Mucosa of stomach (tissue), 1 donor: ENCODE measurements around the gene SMARCAD1.

Source experiments
- H3K27me3 ChIP-seq: one replicate; pipeline ENCODE4 v1.7.0; 2013; ENCODE audit warnings: mild to moderate bottlenecking, low read length; ENCODE audit not compliant: control insufficient read depth, insufficient read depth
- H3K36me3 ChIP-seq: one replicate; pipeline ENCODE4 v1.7.0; 2013; ENCODE audit warnings: low read length; ENCODE audit not compliant: control insufficient read depth, insufficient read depth
- H3K4me1 ChIP-seq: one replicate; pipeline ENCODE4 v1.7.0; 2013; ENCODE audit warnings: mild to moderate bottlenecking, low read length; ENCODE audit not compliant: control insufficient read depth, insufficient read depth
- H3K4me3 ChIP-seq: one replicate; pipeline ENCODE4 v1.7.0; 2013; ENCODE audit warnings: low read length
- H3K9ac ChIP-seq: one replicate; pipeline ENCODE4 v1.7.0; 2013; ENCODE audit warnings: mild to moderate bottlenecking, low read length, moderate library complexity
- H3K9me3 ChIP-seq: one replicate; pipeline ENCODE4 v1.7.0; 2013; ENCODE audit warnings: mild to moderate bottlenecking, low read length, moderate library complexity; ENCODE audit not compliant: control insufficient read depth
- donor health status: Pancreatic carcinoma.

The SMARCAD1 gene

GRCh38 chr4:94338681-94339351, 131.2 kb downstream of the SMARCAD1 start:
- Histone ChIP-seq H3K27me3 (no peaks in the 10 kb centered on the region), H3K36me3 (no peaks in the 10 kb centered on the region), H3K4me3 (no peak overlapping the region), H3K9me3 (no peaks in the 10 kb centered on the region), H3K9ac (no peak overlapping the region), H3K4me1 (no peaks in the 10 kb centered on the region)

GRCh38 chr4:94339779-94340178, 132.1 kb downstream of the SMARCAD1 start:
- Histone ChIP-seq H3K9me3 (no peaks in the 10 kb centered on the region), H3K4me3 (no peak overlapping the region), H3K36me3 (no peaks in the 10 kb centered on the region), H3K4me1 (no peaks in the 10 kb centered on the region), H3K9ac (no peak overlapping the region), H3K27me3 (no peaks in the 10 kb centered on the region)
